HepG2 (cell line): Measurements from ENCODE around the gene HEPACAM. TPM values are rescaled to one million over a fixed set of nuclear protein-coding genes. Genes with fewer than 3 reads are reported as not detected.

Experiments
- CHCHD3 ChIP-seq: sonication (generic); formaldehyde crosslinking; IDR thresholded peaks from 2 replicates; pipeline ENCODE4 v1.8.0; 2022; ENCODE audit warnings: mild to moderate bottlenecking, missing genetic modification reagents, moderate library complexity
- GATAD2A ChIP-seq: IDR thresholded peaks from 2 replicates; pipeline ENCODE4 v1.6.1; 2016
- HES4 ChIP-seq: sonication (generic); formaldehyde crosslinking; IDR thresholded peaks from 2 replicates; pipeline ENCODE4 v1.9.0; 2021; ENCODE audit warnings: mild to moderate bottlenecking, missing genetic modification reagents, borderline replicate concordance
- KMT2B ChIP-seq: IDR thresholded peaks from 2 replicates; pipeline ENCODE4 v1.6.1; 2016; ENCODE audit warnings: missing genetic modification reagents, missing compliant biosample characterization
- MAF1 ChIP-seq: sonication (generic); formaldehyde crosslinking; IDR thresholded peaks from 2 replicates; pipeline ENCODE4 v1.5.0; 2020; ENCODE audit warnings: missing genetic modification reagents, borderline replicate concordance
- MATR3 ChIP-seq: sonication (generic); formaldehyde crosslinking; IDR thresholded peaks from 2 replicates; pipeline ENCODE4 v1.4.0; 2020; ENCODE audit warnings: missing genetic modification reagents
- NFIC ChIP-seq: IDR thresholded peaks from 2 replicates; pipeline ENCODE4 v1.6.1; 2012; ENCODE audit warnings: mild to moderate bottlenecking, low read length, inconsistent platforms
- POLR2G ChIP-seq: fragments of 200-400 bp; formaldehyde crosslinking; IDR thresholded peaks from 2 replicates; pipeline ENCODE4 v1.6.1; 2018; ENCODE audit warnings: mild to moderate bottlenecking, low read depth, low read length, moderate library complexity
- SNAPC2 ChIP-seq: sonication (generic); formaldehyde crosslinking; IDR thresholded peaks from 2 replicates; pipeline ENCODE4 v1.8.1; 2022; ENCODE audit warnings: mild to moderate bottlenecking, missing genetic modification reagents
- SRY ChIP-seq: sonication (generic); formaldehyde crosslinking; IDR thresholded peaks from 2 replicates; pipeline ENCODE4 v1.8.0; 2022; ENCODE audit warnings: mild to moderate bottlenecking, missing genetic modification reagents
- TP53 ChIP-seq: sonication (generic); formaldehyde crosslinking; conservative IDR thresholded peaks from 2 replicates; pipeline ENCODE4 v1.4.0; 2020; ENCODE audit warnings: missing genetic modification reagents
- WIZ ChIP-seq: sonication (generic); formaldehyde crosslinking; IDR thresholded peaks from 2 replicates; pipeline ENCODE4 v1.5.1; 2020; ENCODE audit warnings: mild to moderate bottlenecking, missing genetic modification reagents
- ZBTB8A ChIP-seq: sonication (generic); formaldehyde crosslinking; IDR thresholded peaks from 2 replicates; pipeline ENCODE4 v1.4.0; 2020; ENCODE audit warnings: mild to moderate bottlenecking, low read depth, missing genetic modification reagents, borderline replicate concordance
- ZFP36L2 ChIP-seq: sonication (generic); formaldehyde crosslinking; IDR thresholded peaks from 2 replicates; pipeline ENCODE4 v1.4.0; 2020; ENCODE audit warnings: missing genetic modification reagents
- ZFP62 ChIP-seq: sonication (generic); formaldehyde crosslinking; IDR thresholded peaks from 2 replicates; pipeline ENCODE4 v1.4.0; 2020; ENCODE audit warnings: missing genetic modification reagents
- ZFY ChIP-seq: sonication (generic); formaldehyde crosslinking; IDR thresholded peaks from 2 replicates; pipeline ENCODE4 v1.4.0; 2020; ENCODE audit warnings: missing genetic modification reagents
- ZNF280B ChIP-seq: sonication (generic); formaldehyde crosslinking; IDR thresholded peaks from 2 replicates; pipeline ENCODE4 v1.5.0; 2020; ENCODE audit warnings: missing genetic modification reagents, mild to moderate bottlenecking, borderline replicate concordance
- ZNF724P ChIP-seq: sonication (generic); formaldehyde crosslinking; IDR thresholded peaks from 2 replicates; pipeline ENCODE4 v1.8.0; 2022; ENCODE audit warnings: missing genetic modification reagents, borderline replicate concordance
- ZNF780A ChIP-seq: sonication (generic); formaldehyde crosslinking; IDR thresholded peaks from 2 replicates; pipeline ENCODE4 v1.8.0; 2022; ENCODE audit warnings: mild to moderate bottlenecking, missing genetic modification reagents, moderate library complexity
- polyA plus RNA-seq, 8 experiments: library from polyadenylated mRNA; depleted of rRNA in 3 of 8; stranded (reverse) in 7 of 8; unstranded in 1 of 8; fragments of >200 nt; fragmentation: Illumina TruSeq in 4 of 8; extraction: Trizol in 4 of 8; gene quantifications; 2 replicates each; pipeline versions ENCODE4 v1.2.1 to v1.2.3, GENCODE V29; 2011 to 2016; ENCODE audit warnings: low read depth in 4 of 8, missing spikeins in 1 of 8, mixed read lengths in 1 of 8; ENCODE audit not compliant: insufficient read depth in 1 of 8
- total RNA-seq, 5 experiments: library from RNA; depleted of rRNA; stranded (reverse); fragments of >200 nt; fragmentation: Illumina TruSeq; extraction: Trizol; gene quantifications; 2 replicates each; pipeline ENCODE4 v1.2.3, GENCODE V29; 2016; ENCODE audit warnings: low read depth in 1 of 5
- TF ChIP-seq, protein P1 (sequence below): sonication (generic); formaldehyde crosslinking; conservative IDR thresholded peaks from 2 replicates; pipeline ENCODE4 v1.8.1; 2023; ENCODE audit warnings: missing genetic modification reagents
- TF ChIP-seq, protein P2 (sequence below): sonication (generic); formaldehyde crosslinking; IDR thresholded peaks from 2 replicates; pipeline ENCODE4 v1.8.0; 2022; ENCODE audit warnings: mild to moderate bottlenecking, missing genetic modification reagents
- TF ChIP-seq, protein P3 (sequence below): sonication (generic); formaldehyde crosslinking; IDR thresholded peaks from 2 replicates; pipeline ENCODE4 v1.4.0; 2020; ENCODE audit warnings: missing genetic modification reagents

HEPACAM gene
- total and polyA plus RNA-seq, 2 of the 13 experiments (the other 11 are each of a cell fraction or from before 2014, with no cell fraction given), result 66.9 to 121 TPM

DNA sequence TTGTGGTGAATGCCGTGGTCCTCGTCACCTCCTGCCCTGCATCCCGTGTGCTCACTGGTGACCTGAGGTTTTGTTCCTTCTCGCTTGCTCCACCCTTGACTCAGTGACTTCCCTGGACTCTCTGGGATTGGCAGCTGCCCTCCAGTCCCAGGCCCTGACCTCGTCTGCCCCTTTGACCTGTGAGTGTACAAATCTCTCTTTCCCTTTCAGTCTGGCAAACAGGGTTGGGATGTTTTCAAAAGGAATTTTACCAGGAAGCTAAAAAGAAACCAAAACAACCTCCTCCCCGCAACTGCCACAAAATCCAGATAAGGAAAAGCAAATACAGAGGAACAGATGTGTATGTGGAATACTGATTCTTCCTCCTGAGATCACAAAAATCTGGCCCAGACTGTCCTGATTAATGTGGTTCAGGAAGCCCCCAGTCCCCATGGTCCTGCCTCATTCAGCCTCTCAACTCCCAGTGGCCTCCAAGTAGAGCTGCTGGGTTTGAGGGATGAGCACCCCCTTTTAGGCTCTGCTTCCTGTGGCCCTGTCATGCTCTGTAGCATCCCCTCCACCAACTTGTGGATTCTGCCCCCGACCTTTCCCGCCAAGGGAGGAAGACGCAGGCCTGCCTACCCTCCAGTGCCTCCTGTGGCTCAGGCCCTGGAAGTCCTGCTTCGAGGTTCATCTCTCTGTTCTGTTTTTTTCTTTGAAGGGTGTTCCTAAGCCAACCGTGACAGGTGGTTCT lies 53.3 kb downstream of the HEPACAM start (continued):
- TF ChIP-seq SRY (no peak), MAF1 (CRISPR knock-in tag) (no peak), HES4 (no peak), GATAD2A (CRISPR knock-in tag) (peak; percentile 62), ZBTB8A (no peak), CHCHD3 (CRISPR knock-in tag) (no peak), ZNF780A (CRISPR knock-in tag) (no peak), ZFY (CRISPR knock-in tag) (no peak), ZFP62 (no peak), WIZ (no peak), ZNF724P (CRISPR knock-in tag) (no peak), TP53 (CRISPR knock-in tag) (no peak), KMT2B (CRISPR knock-in tag) (no peak), ZNF280B (CRISPR knock-in tag) (no peak), NFIC (peak; percentile 57; the same call in 1 of the 2 replicates), SNAPC2 (CRISPR knock-in tag) (peak; percentile 36; the same call in 1 of the 2 replicates), ZFP36L2 (CRISPR knock-in tag) (no peak), MATR3 (CRISPR knock-in tag) (no peak), POLR2G (no peak)
- TF ChIP-seq, protein P1, sequence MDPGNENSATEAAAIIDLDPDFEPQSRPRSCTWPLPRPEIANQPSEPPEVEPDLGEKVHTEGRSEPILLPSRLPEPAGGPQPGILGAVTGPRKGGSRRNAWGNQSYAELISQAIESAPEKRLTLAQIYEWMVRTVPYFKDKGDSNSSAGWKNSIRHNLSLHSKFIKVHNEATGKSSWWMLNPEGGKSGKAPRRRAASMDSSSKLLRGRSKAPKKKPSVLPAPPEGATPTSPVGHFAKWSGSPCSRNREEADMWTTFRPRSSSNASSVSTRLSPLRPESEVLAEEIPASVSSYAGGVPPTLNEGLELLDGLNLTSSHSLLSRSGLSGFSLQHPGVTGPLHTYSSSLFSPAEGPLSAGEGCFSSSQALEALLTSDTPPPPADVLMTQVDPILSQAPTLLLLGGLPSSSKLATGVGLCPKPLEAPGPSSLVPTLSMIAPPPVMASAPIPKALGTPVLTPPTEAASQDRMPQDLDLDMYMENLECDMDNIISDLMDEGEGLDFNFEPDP, result no peak
- TF ChIP-seq, protein P2, sequence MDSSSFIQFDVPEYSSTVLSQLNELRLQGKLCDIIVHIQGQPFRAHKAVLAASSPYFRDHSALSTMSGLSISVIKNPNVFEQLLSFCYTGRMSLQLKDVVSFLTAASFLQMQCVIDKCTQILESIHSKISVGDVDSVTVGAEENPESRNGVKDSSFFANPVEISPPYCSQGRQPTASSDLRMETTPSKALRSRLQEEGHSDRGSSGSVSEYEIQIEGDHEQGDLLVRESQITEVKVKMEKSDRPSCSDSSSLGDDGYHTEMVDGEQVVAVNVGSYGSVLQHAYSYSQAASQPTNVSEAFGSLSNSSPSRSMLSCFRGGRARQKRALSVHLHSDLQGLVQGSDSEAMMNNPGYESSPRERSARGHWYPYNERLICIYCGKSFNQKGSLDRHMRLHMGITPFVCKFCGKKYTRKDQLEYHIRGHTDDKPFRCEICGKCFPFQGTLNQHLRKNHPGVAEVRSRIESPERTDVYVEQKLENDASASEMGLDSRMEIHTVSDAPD (CRISPR knock-in tag), result peak; percentile 90
- TF ChIP-seq, protein P3, sequence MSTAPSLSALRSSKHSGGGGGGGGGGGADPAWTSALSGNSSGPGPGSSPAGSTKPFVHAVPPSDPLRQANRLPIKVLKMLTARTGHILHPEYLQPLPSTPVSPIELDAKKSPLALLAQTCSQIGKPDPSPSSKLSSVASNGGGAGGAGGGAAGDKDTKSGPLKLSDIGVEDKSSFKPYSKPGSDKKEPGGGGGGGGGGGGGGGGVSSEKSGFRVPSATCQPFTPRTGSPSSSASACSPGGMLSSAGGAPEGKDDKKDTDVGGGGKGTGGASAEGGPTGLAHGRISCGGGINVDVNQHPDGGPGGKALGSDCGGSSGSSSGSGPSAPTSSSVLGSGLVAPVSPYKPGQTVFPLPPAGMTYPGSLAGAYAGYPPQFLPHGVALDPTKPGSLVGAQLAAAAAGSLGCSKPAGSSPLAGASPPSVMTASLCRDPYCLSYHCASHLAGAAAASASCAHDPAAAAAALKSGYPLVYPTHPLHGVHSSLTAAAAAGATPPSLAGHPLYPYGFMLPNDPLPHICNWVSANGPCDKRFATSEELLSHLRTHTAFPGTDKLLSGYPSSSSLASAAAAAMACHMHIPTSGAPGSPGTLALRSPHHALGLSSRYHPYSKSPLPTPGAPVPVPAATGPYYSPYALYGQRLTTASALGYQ (CRISPR knock-in tag), result peak; percentile 75; the same call in 1 of the 2 replicates
